Measurements from ENCODE around the gene LRRC43. TPM values are rescaled to one million over a fixed set of nuclear protein-coding genes. Genes with fewer than 3 reads are reported as not detected.

The LRRC43 gene
- total RNA-seq, 1 experiment from 2014 or later = 0.34 TPM

DNA sequence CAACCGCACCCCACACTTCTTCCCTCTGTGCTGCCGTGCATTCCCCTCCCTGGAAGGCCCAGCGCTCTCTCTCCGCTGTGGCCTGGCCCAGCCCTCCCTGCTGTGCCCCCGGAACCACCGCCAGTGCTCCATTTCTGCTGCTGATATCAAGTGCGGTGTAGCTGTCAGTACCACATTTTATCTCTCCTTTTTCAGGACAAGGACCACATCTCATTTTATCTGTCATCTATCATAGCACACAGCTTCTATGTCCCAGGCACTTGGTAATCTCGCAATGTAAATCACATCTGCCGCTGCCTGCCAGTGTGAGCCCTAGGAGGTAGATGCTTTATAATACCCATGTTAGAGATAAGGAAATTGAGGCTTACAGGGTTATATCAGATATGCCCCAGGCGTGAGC lies 27.2 kb upstream of the LRRC43 start:
- no peaks in the 10 kb centered on the region for H3K36me3 Mint-ChIP-seq (ENCODE audit: insufficient read depth, unreplicated experiment)

GRCh38 chr12:122158700-122159285 lies 24.1 kb upstream of the LRRC43 start:
- no peak for DNase-seq
- H3K9me3 Mint-ChIP-seq (ENCODE audit: unreplicated experiment) = no peaks in the 10 kb centered on the region
- H3K9me3 ChIP-seq = no peaks in the 10 kb centered on the region
- ChIA-PET POLR2A (interaction anchor here (0.6 kb wide), 1 partner anchor 661 kb away, joined by 3 read pairs; no protein-coding TSS in a partner anchor), CTCF (interaction anchor here (0.5 to 1.6 kb wide), 4 partner anchors 15 to 47 kb away, joined by 3 to 6 read pairs (median 3); no protein-coding TSS in a partner anchor)
- intact Hi-C loops (cut with micrococcal nuclease; ENCODE audit: unreplicated experiment) = no loop called here
- no peak overlapping the region for H3K4me3 Mint-ChIP-seq (ENCODE audit: unreplicated experiment)
- H3K36me3 ChIP-seq (ENCODE audit: control insufficient read depth, insufficient read depth, low read length) = no peaks in the 10 kb centered on the region
- no TSS peak for BruUV-seq (replicated peaks)
- no peaks in the 10 kb centered on the region for H3K36me3 Mint-ChIP-seq (ENCODE audit: insufficient read depth, unreplicated experiment)
- TF ChIP-seq, protein P1, sequence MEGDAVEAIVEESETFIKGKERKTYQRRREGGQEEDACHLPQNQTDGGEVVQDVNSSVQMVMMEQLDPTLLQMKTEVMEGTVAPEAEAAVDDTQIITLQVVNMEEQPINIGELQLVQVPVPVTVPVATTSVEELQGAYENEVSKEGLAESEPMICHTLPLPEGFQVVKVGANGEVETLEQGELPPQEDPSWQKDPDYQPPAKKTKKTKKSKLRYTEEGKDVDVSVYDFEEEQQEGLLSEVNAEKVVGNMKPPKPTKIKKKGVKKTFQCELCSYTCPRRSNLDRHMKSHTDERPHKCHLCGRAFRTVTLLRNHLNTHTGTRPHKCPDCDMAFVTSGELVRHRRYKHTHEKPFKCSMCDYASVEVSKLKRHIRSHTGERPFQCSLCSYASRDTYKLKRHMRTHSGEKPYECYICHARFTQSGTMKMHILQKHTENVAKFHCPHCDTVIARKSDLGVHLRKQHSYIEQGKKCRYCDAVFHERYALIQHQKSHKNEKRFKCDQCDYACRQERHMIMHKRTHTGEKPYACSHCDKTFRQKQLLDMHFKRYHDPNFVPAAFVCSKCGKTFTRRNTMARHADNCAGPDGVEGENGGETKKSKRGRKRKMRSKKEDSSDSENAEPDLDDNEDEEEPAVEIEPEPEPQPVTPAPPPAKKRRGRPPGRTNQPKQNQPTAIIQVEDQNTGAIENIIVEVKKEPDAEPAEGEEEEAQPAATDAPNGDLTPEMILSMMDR (IDR thresholded peaks at IDR 0.05; ENCODE audit: insufficient read depth in 1 of 2, low read depth in 1 of 2, low read length in 1 of 2, severe bottlenecking in 1 of 2, unreplicated experiment in 1 of 2) = no peak
- H3K4me3 ChIP-seq (ENCODE audit: low read depth, low read length) = no peak overlapping the region
- H3K27me3 ChIP-seq (replicated peaks; ENCODE audit: control insufficient read depth, insufficient read depth, low read length) = no peaks in the 10 kb centered on the region
- no peaks in the 10 kb centered on the region for H3K27me3 Mint-ChIP-seq (ENCODE audit: insufficient read depth, unreplicated experiment)
- no peak overlapping the region for H3K27ac Mint-ChIP-seq (ENCODE audit: unreplicated experiment)
- H3K4me1 ChIP-seq = no peaks in the 10 kb centered on the region
- no peaks in the 10 kb centered on the region for H3K4me1 Mint-ChIP-seq (ENCODE audit: low read depth, unreplicated experiment)

More for the DNA sequence above, 27.2 kb upstream of the LRRC43 start:
- Mint-ChIP-seq H3K27ac (ENCODE audit: unreplicated experiment) (no peak overlapping the region), H3K4me3 (ENCODE audit: unreplicated experiment) (no peak overlapping the region), H3K27me3 (ENCODE audit: insufficient read depth, unreplicated experiment) (no peaks in the 10 kb centered on the region), H3K4me1 (ENCODE audit: low read depth, unreplicated experiment) (no peaks in the 10 kb centered on the region), H3K9me3 (ENCODE audit: unreplicated experiment) (no peaks in the 10 kb centered on the region)
- H3K9me3 ChIP-seq = no peaks in the 10 kb centered on the region
- CTCF ChIA-PET = no interaction called here
- H3K27me3 ChIP-seq (replicated peaks; ENCODE audit: control insufficient read depth, insufficient read depth, low read length) = no peaks in the 10 kb centered on the region
- H3K4me3 ChIP-seq (ENCODE audit: low read depth, low read length) = no peak overlapping the region
- no peak for DNase-seq
- intact Hi-C loops (cut with micrococcal nuclease; ENCODE audit: unreplicated experiment) = no loop called here
- BruUV-seq (replicated peaks) = no TSS peak
- POLR2A ChIA-PET = no interaction called here
- no peaks in the 10 kb centered on the region for H3K4me1 ChIP-seq
- TF ChIP-seq, protein P1 (IDR thresholded peaks at IDR 0.05; ENCODE audit: insufficient read depth in 1 of 2, low read depth in 1 of 2, low read length in 1 of 2, severe bottlenecking in 1 of 2, unreplicated experiment in 1 of 2) = no peak
- H3K36me3 ChIP-seq (ENCODE audit: control insufficient read depth, insufficient read depth, low read length) = no peaks in the 10 kb centered on the region

- intact Hi-C loops (cut with micrococcal nuclease; ENCODE audit: unreplicated experiment) = loop anchor here (1.0 kb wide), 1 partner anchor 31 kb away; no protein-coding TSS in a partner anchor
- H3K36me3 ChIP-seq (ENCODE audit: control insufficient read depth, insufficient read depth, low read length) = no peaks in the 10 kb centered on the region
- no peak overlapping the region for H3K4me3 ChIP-seq (ENCODE audit: low read depth, low read length)
- H3K27me3 ChIP-seq (replicated peaks; ENCODE audit: control insufficient read depth, insufficient read depth, low read length) = no peaks in the 10 kb centered on the region
- POLR2A ChIA-PET = interaction anchor here (0.5 kb wide), 1 partner anchor 34 kb away, joined by 8 read pairs; no protein-coding TSS in a partner anchor
- Mint-ChIP-seq H3K27ac (ENCODE audit: unreplicated experiment) (no peak overlapping the region), H3K4me3 (ENCODE audit: unreplicated experiment) (no peak overlapping the region), H3K9me3 (ENCODE audit: unreplicated experiment) (no peaks in the 10 kb centered on the region), H3K36me3 (ENCODE audit: insufficient read depth, unreplicated experiment) (no peaks in the 10 kb centered on the region), H3K27me3 (ENCODE audit: insufficient read depth, unreplicated experiment) (no peaks in the 10 kb centered on the region), H3K4me1 (ENCODE audit: low read depth, unreplicated experiment) (no peaks in the 10 kb centered on the region)
- CTCF ChIA-PET = interaction anchor here (0.6 to 1.0 kb wide), 3 partner anchors 31 to 81 kb away, joined by 3 to 8 read pairs (median 3); partner anchors contain the start of gene MLXIP
- H3K9me3 ChIP-seq = no peaks in the 10 kb centered on the region
- no peaks in the 10 kb centered on the region for H3K4me1 ChIP-seq
- TF ChIP-seq, protein P1 (IDR thresholded peaks at IDR 0.05; ENCODE audit: insufficient read depth in 1 of 2, low read depth in 1 of 2, low read length in 1 of 2, severe bottlenecking in 1 of 2, unreplicated experiment in 1 of 2) = peak; percentile 25 to 31
- DNase-seq = peak in 1 of 2 experiments; percentile 25
- no TSS peak for BruUV-seq (replicated peaks)
Observed at GRCh38 chr12:122159882-122160281, 23.0 kb upstream of the LRRC43 start.
